HG02642 (cell line): ENCODE results near the gene MKRN3.
"Not testable (repeated sequence)": the region's sequence is repeated elsewhere in the genome, so short reads cannot be mapped to it uniquely, and the experiment has no call there.

Source experiments
- ATAC-seq: cut with Tn5 transposase; IDR thresholded peaks from one replicate; pipeline ENCODE4 v1.9.1; 2021; ENCODE audit warnings: mild to moderate bottlenecking; ENCODE audit not compliant: unreplicated experiment, poor library complexity

MKRN3 gene

GRCh38 chr15:23578521-23579150, 13.2 kb downstream of the MKRN3 start:
- no peak for ATAC-seq

DNA sequence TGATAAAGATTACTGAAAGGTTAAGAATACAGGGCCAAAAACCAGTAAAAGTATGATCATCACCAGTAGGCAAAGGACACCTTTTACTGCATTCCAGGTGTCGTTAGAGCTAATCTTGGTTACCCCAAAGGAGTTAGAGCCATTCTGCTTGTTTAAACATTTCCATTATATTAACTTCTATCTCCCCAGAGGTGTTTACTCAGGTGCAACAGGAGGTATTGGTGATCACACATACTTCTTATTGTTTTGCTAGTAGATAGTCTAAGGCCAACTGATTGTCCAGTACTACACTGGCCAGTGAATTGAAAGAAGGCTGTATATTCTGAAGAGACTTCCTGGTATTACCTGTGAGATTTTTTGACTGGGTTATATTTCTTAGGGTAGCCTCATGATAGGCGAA, 22.8 kb downstream of the MKRN3 start:
- ATAC-seq, result no peak

DNA sequence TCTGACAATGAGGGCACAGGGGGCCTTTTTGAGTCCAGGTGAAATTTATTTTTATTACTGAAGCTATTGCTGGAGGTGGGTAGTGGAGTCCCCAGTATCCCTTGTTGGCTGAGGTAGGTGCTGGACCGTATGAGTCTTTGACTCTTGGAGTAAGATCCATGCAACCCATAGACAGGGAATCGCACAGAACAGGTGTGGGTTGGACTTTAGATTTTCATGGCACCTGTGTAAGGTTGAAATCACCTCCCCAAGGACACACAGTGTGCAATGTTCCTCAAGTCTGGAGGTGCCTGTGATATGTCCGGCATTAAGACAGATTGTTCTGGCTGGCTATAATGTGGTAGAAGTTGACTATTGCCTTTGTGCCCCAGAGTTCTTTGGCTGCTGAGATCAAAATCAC, 23.5 kb downstream of the MKRN3 start:
- no peak for ATAC-seq

DNA sequence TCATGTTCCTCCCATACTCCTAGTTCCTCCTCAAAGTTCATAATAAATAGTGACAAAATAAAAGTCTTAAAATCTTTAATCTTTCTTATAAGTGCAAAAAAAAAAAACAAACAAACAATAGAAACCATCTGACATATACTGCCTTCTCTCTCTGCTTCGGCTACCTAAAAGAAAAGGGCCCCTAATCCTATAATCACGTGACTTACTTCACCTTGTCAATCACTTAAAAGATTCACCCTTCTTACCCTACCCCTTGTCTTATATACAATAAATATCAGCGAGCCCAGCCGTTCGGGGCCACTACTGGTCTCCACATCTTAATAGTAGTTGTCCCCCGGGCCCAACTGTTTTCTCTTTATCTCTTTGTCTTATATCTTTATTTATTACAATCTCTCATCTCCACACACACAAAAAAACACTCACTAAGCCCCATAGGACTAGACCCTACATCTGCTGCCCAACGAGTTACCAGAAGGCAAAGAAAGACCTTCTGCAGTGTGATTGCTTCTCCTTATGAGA, 28.8 kb downstream of the MKRN3 start:
- ATAC-seq, result no peak

DNA sequence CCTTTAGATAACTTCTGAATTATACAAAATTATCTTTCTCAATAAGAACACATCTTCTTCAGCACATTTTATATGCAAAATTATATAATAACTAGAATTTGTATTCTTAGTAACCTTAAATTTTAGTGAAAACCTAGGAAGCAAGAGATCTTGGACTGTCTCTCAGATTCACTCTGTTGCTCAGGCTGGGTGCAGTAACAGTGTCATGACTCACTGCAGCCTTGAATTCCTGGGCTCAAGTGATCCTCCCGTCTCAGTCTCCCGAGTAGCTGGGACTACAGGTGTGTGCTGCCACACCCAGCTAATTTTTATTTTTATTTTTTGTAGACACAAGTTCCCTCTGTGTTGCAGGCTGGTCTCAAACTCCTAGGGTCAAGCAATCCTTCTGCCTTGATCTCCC, 29.9 kb downstream of the MKRN3 start:
- ATAC-seq, result no peak

DNA sequence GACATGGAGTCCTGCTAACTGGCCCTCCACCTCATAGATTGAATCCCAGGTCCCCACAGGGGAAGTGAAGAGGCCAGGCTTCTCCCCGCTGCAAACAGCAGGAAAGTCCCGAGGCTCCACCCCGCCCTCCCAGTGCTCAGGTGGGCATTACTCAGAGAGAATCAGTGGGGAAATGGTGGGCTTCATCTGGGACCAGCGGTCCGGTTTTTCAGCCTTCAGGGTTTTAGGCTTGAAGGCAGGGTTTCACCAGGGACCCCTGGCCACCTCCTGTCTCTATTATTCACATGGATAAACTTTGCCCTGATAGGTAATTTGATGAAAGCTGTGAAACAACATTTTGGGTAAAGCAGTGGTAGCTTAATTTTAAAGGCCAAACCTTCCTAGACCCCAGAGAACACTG, 31.3 kb downstream of the MKRN3 start:
- no peak for ATAC-seq

DNA sequence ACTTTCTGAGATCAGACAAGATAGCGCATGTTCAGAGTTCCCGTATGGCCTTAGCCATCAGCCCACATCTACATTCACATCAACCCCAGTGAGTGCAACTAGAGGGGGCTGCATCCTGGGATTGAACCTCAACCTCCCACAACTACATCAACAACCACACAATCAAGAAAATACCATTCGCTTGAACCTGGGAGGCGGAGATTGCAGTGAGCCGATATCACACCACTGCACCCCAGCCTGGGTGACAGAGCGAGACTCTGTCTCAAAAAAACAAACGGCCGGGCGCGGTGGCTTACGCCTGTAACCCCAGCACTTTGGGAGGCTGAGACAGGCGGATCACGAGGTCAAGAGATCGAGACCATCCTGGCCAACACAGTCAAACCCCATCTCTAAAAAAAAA, 31.8 kb downstream of the MKRN3 start:
- ATAC-seq, result not testable (repeated sequence)

GRCh38 chr15:23599053-23599452, 33.6 kb downstream of the MKRN3 start:
- ATAC-seq, result no peak

DNA sequence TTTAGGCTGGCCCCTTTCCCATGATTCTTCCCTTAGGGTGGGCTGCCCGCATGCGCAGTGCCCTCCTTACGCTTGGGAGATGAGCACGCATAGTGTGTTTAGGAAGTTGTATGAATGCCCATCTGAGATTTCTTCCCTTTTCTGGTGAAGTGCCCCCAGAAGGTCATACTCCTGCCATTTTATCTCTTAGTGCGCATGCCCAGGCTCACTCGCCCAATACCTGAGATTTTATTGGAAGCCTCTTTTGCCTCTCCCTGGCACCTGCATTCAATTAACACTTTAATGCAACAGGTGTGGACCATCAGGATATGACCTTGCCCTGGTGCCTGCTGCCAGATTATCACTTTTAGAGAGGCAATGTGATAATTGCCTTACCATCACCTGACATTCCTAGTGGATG, 36.6 kb downstream of the MKRN3 start:
- no peak for ATAC-seq

DNA sequence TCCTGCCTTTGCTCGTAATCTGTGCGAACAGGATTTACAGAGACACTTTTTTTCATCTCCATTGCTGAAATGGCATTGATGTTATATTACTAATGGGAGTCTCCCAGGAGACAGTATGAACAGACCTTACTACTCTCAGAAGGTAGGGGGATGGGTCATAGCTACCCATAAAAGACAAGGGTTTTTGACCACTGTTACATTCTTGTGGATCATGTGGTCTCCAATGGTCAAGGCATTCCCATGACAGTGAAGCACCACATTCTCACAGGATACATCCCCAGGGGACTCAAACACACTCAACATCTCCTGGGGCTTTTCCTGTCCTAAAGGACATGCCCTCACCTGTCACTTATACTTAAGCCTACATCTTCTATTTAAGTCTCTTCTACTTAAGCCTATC, 40.8 kb downstream of the MKRN3 start:
- no peak for ATAC-seq

DNA sequence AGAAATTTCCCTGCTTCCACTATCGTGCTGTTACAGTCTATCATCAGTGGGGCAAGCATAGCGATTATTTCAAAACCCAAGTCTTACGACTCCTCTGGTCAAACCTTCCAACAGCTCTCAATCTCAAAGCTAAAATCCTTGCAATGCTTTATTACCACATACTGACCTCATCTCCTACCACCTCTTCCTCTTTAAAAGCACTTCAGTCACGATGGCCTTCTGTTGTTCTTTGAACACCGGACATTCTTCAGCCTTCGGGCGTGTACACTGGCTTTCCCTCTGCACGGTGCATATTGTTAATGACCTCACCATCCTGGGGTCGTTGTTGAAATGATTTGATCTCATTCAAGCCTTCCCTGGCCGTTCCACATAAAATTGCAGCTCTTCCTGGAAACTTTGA, 51.1 kb downstream of the MKRN3 start:
- no peak for ATAC-seq
